SIG-M5 treated with dmso at 0.1 percent for 504 hours (cell line): Measurements from ENCODE around the gene RUNX2.
A peak's percentile ranks its signal among the peaks of the same experiment; 100 is the strongest.

Experiments used
- DNase-seq: peaks from one replicate; lab custom pipeline; 2025; ENCODE audit not compliant: unreplicated experiment; lab: John Stamatoyannopoulos, UW

Gene RUNX2

DNA sequence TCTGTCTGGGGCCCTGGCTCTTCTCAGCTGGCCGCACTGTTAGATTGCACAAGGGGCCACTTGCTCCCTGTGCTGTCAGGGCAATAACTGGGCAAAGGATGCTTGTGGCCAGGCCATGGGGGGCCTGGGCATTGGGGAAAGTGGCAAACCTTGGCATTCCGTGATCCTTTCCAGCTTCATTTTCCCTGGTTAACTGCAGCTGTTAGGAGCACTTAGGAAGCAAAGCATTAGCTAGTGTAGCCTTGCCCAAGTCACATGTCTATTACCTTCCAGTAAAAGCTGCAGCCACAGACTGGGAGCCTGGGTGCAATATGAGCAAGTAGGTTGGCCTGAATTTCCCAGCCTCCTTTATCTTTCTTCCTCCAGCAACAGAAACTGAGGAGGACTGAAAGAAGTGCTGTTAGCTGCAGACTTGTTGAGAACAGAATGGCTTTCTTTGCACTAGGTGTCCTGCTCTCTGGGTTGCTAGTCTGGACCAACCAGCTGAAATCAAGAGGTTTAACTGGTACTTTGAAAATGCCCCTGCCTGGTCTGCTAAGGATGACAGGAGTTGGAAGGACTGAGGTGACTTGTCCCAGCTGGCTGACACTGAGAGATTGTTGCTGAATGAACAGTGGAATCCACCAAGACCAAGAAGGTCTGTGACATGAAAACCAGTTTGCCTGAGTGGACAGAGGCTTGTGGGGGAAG, 361.9 kb downstream of the RUNX2 start:
- no peak for DNase-seq

DNA sequence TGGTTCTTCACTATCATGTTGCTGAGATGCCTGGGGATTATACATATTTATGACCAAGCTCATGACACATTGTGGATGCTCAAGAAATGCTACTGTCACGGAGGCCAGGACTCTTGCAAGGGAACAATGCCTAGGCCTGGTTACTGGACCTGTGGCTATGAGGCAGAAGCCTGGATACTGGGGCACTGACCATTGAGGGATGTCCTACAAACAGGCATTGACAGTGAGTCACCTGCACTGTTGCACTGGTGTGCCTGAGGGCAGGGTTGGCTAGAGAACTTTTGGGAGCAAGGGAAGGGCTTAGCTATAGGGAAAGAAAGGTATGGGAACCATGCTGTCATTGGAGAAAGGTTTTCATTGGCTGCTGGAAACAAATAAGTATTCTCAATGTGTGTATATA, 362.7 kb downstream of the RUNX2 start:
- DNase-seq: no peak

DNA sequence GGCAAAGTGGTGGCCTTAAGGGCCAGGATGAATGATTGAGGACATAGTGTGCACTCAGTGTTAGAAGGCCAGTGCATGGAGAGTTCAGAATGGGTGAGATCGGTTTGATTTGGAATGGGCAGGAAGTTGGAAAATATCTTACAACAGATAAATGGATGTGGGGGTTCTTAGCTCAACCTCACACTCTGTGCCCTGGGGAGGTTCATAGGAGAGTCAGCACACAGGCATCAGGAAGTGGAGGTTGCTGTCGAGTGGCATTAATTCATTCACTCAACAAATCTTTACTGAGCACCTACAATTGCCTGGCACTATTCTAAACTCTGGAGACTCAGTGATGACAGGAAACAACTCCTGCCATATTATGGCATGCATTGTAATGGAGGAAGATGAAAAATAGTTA, 363.3 kb downstream of the RUNX2 start:
- DNase-seq: no peak

DNA sequence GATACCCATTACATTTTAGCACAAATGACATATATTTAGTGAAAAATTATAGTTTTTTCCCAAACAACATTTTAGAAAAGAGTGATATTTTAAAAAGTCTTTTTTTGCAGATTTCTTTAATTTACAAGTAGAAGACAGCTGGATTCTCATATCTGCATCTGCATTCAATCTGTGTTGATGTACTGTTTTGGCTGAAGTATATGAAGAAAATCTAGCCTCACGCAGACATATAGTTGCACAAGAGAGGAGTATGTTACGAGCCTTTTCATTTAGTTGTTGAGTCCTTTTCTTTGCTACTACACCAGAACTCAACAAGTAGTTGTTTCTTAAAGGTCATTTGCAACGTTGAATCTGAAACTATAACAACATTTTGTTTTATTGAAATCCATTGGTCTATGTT, 363.9 kb downstream of the RUNX2 start:
- no peak for DNase-seq

DNA sequence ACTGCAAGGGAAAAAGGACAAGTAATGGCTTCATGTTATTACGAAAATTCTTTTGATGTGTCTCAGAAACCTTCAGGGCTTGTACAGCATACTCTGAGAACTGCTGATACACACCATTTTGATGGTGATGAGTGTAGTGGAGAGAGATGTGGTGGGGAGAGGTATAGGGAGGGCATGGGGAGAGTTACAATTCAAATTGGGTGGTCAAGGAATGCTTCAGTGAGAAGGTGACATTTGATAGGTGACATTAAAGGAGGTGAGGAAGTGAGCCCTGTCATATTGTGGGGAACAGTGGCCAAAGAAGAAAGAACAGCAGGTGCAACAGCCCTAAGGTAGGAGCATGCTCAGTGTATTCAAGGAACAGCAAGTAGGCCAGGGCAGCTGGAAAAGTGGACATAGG, 368.6 kb downstream of the RUNX2 start:
- DNase-seq: no peak

DNA sequence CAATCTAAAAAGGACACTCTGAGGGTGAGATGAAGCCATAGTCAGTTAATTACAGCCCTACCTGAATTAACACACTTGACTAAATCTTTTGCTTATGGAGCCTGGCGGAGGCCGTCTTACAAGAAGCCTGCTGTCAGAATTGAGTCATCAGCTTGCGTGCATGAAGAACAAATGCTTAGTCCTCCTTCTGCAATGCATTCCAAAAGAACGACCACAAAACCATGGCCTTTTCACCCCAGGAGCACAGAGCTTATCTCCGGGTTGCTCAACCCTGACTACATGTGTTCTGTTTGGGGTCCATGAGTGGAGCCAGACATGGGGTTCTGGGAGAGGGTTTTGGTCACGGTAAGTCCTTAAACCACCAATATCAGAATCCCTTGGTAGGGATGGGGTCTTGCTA, 369.5 kb downstream of the RUNX2 start:
- peak; percentile 87 for DNase-seq

DNA sequence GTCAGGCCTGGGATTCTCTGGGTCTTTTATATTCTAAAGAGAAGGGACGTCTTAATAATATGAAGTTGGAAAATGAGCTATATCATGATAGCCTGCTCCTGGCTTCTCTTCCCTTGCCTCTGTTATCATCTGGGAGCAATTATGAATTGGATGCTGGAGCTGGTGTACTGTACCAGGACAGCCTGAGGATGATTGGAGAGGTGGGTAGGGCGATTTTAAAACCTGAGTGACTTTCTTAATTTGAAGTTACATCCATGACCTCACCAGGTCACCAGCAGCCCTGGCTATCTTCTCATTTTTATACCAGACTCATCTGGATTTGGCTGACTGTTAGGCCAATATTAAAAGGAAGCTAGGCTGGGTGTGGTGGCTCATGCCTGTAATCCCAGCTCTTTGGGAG, 369.9 kb downstream of the RUNX2 start:
- DNase-seq: no peak

DNA sequence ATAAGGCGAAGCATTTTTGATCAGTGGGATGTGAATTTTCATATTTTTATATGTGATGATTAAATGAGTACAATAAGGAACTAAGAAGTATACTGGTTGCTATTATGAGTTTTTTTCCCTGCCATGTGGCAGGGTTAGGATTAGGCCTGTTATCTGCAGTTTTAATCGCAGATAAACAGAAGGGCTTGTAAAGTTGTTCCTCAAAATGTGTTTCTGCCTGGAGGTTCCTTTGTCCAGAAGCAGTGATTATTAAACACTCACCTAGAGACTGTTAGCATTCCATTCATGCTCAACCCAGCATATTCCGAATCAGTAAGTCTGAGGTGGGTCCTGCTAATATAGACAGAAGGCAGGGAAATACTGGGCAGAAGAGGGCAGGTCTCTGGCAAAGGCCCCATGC, 371.5 kb downstream of the RUNX2 start:
- DNase-seq: no peak

DNA sequence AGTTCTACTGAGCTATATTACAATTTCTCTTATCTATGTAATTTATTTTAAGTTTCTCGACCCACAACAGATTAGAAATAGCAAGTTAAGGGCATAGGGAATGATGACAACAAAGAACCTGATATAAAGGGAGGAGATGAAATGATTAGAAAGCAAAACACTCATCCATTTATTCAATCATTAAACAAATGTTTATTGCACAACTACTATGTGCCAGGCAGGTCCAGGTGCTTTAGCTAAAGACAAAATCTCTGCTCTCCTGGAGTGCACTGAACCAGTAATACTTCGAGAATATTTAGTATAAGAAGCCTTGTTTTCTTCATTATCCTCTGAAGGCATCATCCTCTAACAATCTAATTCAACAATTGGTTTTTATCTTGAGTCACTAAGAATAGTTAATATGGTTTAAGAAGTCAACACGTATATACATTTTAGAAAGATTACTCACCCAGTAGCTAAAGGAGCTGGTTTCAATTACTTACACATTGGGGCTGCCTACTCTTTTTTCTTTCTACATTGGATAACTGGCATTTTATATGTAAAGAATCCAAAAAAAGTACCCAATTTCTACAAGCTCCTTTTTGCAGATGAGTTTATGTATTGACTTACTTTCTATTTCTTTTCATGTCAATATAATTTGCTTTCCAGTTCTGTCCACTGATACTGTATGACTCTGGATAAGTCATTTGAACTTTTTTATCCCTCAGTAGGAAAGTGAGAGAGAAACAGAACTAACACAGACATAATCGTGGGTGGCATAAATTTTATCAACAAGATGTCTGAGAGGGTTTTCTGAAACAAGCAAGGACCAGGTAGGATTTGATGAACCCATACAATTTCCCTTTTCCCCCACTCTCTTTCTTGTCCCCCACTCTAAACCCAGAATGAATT, 375.0 kb downstream of the RUNX2 start:
- no peak for DNase-seq

DNA sequence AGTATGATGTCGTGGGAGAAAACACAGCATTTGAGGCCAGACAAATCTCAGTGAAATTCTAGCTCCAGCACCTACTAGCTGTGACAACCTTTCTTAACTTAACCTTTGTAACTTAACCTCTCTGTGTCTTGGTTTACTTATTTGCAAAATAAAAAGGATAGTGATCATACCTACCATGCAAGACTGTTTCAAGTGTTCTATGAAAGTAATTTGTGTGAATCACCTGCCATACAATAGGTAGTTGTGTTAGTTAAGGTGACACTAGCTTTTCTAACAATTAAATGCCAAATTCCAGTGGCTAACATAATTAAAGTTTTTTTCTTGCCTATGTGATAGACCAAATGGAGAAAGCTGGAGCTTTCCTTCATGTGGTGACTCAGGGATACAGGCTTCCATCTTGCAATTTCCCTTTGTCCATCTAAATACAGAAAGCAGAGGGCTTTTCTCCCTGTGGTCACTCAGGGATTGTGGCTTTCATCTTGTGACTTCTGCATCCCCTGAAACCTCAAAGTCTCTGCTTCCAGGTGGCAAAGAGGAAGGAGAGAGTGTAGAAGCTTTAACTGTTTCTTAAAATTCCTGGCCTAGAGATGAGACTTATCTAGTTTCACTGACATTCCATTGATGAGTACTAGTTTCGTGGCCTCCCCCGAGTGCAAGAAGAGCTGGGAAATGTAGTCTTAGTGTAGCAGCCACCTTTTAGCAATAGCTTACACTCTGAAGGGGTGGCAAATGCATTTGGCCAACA, 376.1 kb downstream of the RUNX2 start:
- DNase-seq: no peak

DNA sequence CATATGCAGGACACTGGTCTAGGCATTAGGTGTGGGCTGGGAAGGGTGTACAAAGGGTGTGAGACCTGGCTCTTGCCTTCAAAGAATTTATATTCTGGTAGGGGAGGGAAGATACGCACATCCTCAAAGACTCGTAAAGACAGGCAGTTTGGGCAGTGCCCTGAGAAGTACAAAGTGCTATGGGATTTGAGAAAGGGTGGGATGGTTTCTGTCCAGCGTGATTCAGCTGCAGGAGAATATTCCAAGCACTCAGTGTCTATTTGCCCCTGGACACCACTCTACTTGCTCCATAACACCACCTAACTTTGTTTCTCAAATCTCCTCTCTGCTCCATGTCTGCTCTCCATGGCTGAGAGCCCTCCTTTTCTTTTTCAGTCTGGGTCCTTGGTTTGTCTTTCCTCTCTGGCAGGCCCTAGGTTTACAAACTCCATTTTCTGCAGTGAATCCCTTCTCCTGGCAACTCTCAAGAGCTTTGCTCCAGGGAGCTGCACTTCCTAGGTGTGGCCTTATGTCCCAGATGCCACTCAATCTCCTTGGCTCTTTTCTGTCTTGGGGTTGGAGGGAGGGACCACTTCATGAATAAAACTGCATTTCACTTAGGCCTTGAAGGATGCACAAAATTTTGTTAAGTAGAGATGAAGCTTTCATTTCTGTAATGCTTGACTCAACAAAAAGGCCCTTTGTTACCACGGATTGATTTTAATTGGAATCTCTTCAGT, 377.2 kb downstream of the RUNX2 start:
- DNase-seq: no peak

DNA sequence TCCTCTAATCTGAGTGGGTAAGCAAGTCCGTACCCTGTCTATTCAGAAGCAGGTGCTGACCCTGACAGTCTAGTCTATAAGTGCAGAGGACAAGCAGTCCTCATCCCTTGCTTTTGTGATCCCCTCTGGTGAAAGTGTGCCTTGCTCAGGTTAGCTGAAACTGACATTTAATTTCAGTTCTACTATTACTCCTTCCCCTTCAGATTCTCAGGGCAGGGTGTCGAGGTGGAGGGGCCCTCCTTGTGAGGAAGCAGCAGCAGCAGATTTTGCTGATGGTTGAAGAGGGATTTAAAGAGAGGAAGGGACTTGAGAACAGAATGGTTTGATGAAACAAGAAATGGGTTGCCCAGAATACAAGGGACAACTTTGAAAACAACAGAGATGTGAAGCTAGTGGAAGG, 378.2 kb downstream of the RUNX2 start:
- no peak for DNase-seq

DNA sequence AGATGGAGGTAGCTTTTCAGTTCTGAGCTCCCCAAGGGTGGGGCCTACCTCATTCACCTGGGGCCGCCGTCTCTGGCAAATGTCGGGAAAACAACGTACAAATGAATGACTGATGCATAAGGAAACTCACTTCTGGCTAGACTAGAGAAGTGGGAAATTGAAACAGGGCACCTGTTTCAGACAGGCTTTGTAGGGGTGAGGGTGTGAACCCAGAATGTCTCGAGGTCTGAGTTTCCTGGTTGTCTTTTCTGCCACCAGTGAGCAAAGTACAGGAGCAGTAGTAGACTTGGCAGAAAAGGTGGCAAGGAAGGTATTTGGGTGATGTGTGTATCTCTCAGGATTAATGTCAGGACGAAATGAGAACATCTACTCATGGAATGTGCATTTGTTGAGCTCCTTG, 379.0 kb downstream of the RUNX2 start:
- no peak for DNase-seq

DNA sequence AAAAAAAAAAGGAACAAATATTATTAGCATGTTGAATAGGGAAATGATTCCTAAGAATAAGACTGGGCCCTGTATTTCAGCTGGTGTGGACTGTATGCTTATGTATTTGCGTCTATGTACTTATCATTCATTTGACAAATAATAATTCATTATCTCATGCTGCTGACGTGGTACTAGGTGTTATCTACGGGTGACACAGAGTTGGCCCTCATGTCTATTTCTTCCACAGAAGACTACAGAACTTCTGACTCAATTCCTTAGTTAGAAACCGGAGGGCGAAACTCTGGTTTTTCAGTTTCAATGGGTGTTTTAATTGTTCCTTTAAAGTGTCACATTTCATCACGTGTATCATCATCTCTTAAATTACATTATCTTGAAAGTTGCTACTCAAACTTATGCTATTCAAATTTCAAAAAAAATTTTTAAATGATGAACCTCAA, 381.7 kb downstream of the RUNX2 start:
- DNase-seq: peak; percentile 61

DNA sequence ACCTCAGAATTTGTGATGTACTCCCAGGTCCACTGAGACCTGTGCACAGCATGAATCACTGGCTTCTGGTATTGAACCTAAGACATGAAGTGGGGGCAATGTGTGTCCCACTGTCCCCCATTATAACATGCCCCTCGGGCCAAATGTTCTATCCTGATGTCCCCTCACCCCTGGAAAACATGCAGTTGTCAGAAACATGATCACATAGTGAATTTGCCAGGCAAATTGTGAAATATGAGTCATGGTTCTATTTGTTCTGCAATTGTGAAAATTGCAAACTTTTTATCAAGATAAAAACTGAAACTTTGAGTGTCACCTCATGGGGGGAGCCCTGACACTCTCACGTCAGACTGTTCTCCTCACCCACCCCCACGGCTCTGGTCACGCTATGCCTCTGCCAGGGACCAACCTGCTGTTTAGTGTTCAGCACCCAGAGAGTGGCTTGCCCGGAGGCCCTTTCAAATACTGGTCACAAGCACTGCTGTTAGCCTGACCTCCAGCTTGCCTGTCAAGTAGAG, 382.2 kb downstream of the RUNX2 start:
- DNase-seq: peak; percentile 64

DNA sequence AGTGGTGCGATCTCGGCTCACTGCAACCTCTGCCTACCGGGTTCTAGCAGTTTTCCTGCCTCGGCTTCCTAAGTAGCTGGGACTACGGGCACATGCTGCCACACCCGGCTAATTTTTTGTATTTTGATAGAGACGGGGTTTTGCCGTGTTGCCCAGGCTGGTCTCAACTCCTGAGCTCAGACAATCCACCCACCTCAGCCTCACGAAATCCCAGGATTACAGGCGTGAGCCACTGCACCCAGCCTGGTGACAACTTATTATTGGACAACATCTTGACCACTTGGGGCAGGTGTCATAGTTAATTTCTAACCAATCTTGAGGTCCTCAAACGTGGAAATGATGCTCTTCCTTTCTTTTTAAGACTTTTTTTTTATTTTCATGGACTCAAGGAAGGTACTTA, 383.9 kb downstream of the RUNX2 start:
- no peak for DNase-seq

DNA sequence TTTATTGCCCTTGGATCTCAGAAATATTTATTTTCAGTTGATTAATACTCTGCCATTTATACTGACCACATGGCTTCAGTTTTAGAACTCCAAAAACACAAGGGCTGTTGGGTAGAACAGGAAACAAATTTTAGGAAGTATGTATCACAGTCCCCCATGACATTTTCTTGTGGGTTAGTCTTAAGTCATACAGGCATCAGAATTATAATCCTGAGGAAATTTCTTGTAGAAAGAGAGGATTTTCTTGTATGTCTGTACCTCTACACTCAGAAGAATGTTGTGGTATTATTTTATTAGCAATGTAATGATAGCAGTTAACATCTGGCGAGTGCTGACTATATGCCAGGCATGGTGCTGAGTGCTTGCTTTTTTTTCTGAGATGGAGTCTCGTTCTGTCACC, 384.7 kb downstream of the RUNX2 start:
- DNase-seq: peak; percentile 30
